Prostate gland (tissue), 1 donor: ENCODE measurements around the gene PIMREG.

ENCODE experiments used
- POLR2A ChIP-seq: fragments of 450-650 bp; IDR thresholded peaks from one replicate; pipeline ENCODE4 v1.6.1; 2016; ENCODE audit warnings: antibody characterized with exemption, mild to moderate bottlenecking
- POLR2AphosphoS5 ChIP-seq: sonication (generic); formaldehyde crosslinking; IDR thresholded peaks from one replicate; pipeline ENCODE4 v1.6.1; 2017; ENCODE audit warnings: antibody characterized with exemption

- TF ChIP-seq POLR2A = no peak
- TF ChIP-seq POLR2AphosphoS5 = no peak
Measured at GRCh38 chr17:6470751-6471521, 26.7 kb downstream of the PIMREG start.
